ENCODE measurements around the gene CLPTM1L.
"Not testable (repeated sequence)": the region's sequence is repeated elsewhere in the genome, so short reads cannot be mapped to it uniquely, and the experiment has no call there.

CLPTM1L gene

DNA sequence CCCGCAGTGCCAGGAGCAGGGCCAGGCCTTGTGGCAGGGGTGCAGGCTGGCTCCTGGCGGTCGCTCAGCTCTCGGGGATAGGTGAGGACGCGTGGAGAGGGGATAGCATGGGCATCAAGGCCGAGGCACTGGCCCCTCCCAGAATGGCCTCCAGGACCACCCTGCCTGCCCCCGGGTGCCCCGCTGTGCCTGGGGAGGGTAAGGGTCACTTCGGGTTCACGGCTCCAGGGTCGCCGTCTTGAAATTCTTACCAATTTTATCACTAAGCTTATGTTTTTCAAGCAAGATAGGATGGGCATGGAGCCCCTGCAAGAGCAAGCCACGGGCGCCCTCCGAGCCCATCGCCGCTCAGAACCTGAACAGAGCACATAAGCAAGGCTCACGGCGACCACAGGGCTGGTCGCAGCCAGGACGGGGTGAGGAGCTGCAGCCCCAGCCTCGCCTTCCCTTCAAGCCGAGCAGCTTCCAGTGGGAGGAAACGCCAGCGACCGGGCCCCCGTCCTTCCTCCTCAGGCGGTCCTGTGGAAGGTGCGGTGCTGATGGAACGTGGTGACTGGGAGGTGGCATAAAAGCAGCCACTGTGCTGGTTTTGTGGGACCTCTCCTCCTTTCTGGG lies 14.2 kb upstream of the CLPTM1L start:
- DNase-seq (ENCODE audit: low read depth) = no peak

DNA sequence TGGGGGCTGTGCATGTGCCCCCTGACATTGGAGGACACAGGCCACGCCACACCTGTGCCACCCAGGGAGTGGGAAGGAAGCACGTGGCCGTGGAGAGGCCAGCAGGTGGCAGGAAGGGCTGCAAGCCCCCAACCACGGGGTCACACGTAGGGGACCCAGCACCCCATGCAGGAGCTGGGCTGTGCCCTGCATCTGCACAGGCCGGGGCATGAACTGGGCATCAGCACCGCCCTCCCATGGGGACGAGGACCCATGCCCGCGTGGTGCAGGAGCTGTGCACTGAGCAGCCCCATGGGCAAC lies 13.8 kb upstream of the CLPTM1L start:
- DNase-seq (ENCODE audit: low read depth) = no peak

GRCh38 chr5:1357946-1358725 lies 13.2 kb upstream of the CLPTM1L start:
- DNase-seq (ENCODE audit: low read depth) = no peak

DNA sequence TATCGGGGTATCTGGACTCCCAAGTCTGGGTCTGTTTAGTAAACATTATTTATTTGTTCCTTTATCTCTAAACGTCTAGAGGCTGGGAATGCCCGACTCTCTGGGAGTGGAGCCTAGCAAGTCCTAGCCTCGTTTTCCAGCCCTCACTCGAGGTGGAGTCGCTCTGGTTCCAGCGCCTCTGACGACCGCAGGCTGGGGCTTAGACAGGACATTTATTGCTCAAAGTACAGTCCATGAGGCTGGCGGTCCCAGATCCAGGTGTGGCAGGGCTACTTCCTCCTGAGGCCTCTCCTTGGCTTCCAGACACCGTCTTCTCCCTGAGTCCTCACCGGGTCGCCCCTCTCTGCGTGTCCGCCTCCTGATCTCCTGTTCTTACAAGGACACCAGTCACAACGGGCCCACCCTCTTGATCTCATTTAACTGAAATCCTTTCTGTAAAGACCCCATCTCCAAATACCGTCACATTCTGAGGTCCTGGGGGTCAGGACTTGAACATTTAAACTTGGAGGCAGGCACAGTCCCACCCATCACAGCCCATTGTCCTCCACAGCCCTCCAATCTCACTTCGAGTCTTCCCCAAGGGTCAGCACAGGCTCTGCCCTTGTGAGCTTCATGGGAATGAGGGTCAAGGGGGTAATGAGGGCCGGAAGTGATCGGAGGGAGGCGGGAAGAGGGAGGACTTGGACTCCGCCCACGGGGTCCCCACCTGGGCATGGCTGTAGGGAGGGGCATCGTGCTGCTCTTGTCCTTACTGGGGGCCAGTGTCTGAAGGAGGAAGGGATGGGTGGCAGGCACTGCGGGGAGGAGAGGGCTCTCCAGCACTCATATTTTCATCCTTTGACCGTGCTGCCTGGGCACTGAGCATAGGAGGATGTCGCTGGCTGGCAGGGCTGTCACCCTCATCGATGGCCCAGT lies 12.2 kb upstream of the CLPTM1L start:
- DNase-seq (ENCODE audit: low read depth) = no peak

DNA sequence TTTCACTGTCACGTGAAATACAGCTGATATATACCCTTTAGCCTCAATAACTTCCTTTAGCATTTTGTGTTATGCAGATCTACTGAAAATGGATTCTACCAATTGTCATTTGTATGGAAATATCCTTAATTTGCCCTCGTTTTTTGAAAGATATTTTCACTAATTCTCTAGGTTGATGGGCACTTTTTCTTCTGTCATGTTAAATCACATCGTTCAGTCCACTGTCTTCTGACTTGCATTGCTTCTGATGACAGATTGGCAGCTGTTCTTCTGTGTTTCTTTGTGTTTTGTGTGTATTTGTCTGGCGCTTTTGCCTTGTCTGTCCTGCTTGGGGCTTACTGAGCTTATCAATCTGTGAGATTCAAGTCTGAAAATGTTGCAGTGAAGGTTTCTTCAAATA lies 9.7 kb upstream of the CLPTM1L start:
- DNase-seq (ENCODE audit: low read depth) = no peak

DNA sequence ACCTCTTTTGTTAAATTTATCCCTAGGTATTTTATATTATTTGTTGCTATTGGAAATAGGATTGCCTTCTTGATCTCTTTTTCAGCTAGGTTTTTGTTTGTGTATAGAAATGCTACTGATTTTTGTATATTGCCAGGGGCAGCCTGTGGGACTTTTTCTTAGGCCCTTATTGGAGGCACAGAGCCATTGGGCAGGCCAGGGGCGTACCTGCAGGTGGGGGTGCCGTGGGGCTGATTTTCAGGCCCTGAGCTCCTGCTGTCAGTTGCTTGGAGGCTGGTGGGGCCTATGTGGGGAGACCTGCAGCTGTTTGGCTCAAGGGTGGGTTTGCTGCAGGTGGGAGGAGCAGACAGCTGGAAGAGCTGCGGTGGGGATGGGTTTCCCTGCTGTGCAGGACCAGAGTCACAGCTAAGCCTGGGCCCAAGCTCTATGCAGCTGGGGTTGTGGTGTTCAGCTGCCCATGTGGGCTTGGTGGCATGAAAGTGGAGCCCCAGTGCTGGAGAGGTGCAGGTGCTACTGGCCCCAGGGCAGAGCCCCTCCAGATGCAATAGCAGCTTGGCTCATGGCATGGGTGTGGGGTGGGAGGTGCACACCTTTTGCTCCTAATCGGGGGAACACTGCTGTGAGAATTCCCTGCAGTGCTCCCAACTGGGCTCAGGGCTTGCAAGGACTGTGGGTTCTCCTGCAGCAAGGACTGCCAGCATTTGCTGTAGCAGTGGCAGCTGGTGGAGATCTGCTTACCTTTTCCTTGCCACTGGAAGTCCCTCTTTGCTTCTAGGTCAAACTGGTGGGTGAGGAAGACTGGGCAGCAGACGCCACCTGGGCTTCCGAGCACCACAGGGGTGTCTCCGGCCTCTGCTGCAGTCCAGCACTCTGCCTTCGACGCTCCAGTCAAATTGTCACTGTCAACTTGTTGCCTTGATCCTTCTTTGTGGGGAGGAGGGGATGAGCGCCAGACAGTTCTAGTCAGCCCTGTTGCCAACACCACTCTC lies 7.6 kb upstream of the CLPTM1L start:
- DNase-seq (ENCODE audit: low read depth) = no peak

DNA sequence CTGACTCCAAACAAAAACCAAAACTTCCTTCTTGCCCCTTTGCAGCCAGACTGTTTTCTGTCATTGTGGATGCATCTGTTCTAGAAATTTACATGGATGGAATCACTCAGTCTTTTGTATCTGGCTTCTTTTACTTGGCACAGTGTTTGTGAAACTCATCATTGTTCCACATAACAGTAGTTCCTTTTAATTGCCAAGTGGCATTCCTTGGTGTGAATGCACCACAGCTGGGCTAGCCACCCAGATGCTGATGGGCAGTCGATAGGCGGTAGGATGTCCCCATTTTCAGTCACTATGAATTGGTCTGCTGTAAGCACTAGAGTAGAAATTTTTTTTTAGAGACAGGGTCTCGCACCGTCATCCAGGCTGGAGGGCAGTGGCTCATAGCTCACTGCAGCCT lies 6.3 kb upstream of the CLPTM1L start:
- no peak for DNase-seq (ENCODE audit: low read depth)

- DNase-seq (ENCODE audit: low read depth) = no peak
Measured at GRCh38 chr5:1349246-1349645, 4.3 kb upstream of the CLPTM1L start.

DNA sequence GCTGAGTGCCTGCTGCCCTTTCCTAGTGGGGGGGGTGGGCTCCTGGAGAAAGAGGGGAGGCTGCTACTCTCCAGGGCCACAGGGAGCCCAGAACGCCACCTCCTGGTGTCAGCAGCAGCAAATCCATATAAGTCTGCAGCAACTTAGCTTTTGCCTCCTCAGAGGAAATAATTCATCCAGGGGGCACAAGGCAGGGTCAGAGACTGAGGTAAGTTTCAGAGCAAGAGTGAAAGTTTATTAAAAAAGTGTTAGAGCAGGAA lies 4.0 kb upstream of the CLPTM1L start:
- no peak for DNase-seq (ENCODE audit: low read depth)

DNA sequence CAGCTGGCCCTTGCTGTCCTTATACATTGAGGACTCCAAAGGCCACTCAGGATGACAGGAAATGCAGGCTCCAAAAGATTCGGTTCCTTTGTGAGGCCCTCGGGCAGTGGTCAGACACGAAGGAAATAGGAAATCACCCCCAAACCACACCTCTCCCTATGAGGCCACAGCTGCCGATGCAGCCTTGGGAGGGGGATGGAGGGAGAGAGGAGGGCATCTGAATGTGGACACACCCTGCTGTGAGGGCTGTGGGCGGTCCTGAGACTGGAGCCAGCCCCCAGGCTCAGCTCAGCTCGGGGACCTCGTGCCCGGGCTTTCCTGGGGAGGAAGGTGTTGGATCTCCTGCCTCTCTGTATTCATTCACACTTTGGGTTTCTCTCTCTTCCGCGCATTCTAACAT lies 2.7 kb upstream of the CLPTM1L start:
- DNase-seq (ENCODE audit: low read depth) = no peak

DNA sequence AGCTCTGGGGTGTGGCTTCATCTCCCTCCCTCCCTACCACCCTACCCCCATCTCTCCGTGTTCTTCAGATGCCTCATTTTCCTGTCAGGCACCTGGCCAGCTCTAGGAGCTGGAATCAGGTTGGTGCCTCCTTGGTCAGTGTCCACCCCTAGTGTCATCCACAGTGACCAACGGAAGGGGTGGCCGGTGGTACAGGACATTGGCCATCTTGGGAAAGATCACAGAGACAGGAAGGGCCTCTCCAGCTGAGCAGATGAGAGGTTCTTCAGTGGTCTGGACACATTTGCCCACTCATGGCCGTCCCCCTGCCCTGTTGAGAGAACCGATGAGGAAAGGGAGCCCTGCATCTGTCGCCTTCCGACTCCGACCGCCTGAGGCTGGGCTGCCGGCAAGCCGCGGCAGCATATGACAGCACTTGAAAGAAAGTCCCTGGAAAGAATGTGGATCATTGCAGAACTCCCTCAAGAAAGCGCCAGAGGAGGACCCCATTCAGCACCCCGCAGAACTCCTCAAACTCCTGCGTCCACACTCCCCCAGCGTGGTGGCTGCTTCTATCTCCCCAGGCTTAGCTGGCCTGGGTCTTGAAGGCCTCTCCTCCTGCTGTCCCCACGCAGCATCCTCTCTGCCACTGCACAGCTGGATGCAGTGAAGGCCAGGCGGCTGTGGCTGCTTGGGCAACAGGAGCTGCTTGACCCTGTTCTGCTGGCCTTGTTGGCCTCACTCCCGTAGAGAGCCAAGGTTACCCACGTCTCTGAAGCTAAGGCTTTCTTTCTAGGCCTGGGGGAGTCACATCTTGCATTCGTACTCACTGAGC lies 1.9 kb upstream of the CLPTM1L start:
- no peak for DNase-seq (ENCODE audit: low read depth)

GRCh38 chr5:1345876-1346626 lies 1.2 kb upstream of the CLPTM1L start:
- DNase-seq (ENCODE audit: low read depth) = no peak

DNA sequence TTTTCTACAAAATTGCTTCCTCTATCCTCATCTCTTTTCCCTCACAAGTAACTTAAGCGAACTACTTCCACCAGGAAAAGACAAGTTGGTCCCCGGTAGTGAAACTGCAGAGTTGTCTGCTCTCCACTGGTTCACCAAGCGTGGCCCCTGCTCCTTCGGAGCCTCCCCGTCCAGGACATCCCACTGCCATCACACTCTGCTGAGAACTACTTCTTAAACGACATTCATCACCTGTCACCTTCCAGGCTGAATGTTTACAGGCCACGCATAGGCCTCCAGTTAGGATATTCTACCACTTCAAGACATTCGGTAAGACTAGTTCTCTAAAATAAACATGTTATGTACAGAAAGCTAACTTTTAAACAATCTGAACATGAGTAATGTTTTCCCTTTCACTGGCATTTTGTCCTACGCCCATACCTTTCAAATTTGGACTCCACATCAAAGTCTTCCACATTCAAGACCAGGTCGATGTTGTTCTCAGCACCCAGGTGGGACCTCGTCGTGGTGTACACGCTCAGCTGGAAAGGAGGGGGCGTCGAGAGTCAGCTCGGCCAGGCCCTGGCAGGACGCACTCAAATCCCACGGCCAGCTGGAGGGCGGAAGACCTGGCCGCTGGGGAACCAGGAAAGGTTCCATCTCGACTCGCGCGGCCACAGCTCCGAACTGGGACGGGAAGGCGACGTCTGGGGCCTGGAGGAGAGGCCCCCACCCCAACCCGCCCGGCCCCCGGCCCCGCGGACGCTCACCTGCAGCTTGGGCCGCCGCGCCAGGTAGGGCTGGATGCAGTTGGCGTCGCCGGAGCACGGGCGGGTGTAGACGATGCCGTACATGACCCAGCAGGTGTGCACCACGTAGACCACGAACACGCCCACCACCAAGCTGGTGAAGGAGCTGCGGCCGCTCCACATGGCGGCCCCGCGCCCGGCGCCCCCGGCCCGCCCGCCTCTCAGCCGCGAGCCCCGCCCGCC lies 683 bp downstream of the CLPTM1L start:
- DNase-seq (ENCODE audit: low read depth) = no peak

DNA sequence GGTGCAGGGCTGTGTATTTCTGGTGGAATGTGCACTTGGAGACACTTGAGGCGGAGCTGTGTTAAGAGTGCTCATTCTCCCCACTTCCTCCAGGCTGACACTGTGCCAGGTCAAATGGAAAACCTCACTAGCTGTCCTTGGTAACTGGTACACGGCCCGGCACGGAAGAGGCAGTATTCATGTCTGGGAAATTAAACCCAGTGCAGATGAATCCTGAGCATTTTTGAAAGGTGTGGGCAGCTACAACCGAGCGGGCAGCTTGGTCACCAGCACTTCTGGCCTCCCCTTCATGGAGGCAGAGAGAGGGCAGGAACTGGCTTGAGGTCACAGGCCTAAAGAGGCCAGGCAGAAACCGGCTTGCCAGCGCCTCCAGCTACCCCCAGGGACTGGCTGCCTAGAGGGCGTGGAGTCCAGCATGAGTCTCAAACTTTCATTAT lies 1.6 kb downstream of the CLPTM1L start:
- no peak for DNase-seq (ENCODE audit: low read depth)

DNA sequence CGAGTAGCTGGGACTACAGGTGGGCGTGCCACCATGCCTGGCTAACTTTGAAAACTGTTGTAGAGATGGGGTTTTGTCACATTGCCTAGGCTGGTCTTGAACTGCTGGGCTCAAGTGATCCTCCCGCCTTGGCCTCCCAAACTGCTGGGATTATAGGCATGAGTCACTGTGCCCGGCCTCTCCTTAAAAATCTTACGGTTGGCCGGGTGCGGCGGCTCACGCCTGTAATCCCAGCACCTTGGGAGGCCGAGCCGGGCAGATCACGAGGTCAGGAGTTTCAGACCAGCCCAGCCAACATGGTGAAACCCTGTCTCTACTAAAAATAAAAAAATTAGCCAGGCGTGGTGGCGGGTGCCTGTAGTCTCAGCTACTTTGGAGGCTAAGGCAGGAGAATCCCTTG lies 2.2 kb downstream of the CLPTM1L start:
- not testable (repeated sequence) for DNase-seq (ENCODE audit: low read depth)

GRCh38 chr5:1342268-1342667 lies 2.6 kb downstream of the CLPTM1L start:
- no peak for DNase-seq (ENCODE audit: low read depth)

DNA sequence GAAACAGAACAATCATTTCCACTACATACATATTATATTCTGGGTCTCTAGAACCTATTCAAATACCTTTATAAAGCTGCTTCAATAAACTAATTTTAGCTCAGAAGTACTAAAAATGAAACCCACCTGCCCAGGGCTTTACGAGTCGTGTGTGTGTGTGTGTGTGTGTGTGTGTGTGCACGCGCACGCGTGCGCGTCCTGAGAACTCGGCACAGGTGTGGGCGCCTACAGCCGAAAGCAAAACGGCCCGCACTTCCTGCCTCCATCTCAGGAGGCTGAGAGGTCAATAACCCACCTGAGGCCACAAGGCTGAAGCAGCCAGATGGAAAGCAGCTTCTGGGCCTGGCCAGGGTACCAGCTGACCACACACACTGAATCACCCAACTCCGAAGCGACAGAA lies 3.0 kb downstream of the CLPTM1L start:
- DNase-seq (ENCODE audit: low read depth) = no peak

DNA sequence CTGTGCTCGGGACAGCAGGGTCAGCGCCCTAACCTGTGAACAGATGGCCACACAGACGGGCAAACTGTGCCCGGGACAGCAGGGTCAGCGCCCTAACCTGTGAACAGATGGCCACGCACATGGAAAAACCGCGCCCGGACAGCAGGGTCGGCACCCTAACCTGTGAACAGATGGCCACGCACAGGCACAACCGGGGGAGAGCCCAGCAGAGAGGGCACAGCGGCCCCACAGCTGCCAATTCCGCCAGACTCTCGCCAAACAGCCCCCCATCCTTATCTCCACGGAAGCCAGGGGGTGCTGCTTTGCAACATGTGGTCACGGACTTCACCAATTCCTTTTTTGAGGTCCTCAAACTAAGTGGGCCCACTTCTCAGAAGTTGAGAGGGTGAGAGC lies 5.1 kb downstream of the CLPTM1L start:
- not testable (repeated sequence) for DNase-seq (ENCODE audit: low read depth)

- DNase-seq (ENCODE audit: low read depth) = not testable (repeated sequence)
Measured at GRCh38 chr5:1339139-1339817, 5.6 kb downstream of the CLPTM1L start.

All from GM04504 (cell line).